Brain microvascular endothelial cell (primary cell): ENCODE data around the gene PHOSPHO1.
"Not testable (repeated sequence)": the region's sequence is repeated elsewhere in the genome, so short reads cannot be mapped to it uniquely, and the experiment has no call there.

Source experiments
- DNase-seq: peaks from one replicate; pipeline ENCODE4 v3.0.0-alpha.2; 2020
- H3K27ac ChIP-seq: fragments of 250-450 bp; sonication (Bioruptor Pico); 2 replicates; pipeline ENCODE4 v1.5.1; 2020; ENCODE audit warnings: mild to moderate bottlenecking, moderate library complexity
- H3K27me3 ChIP-seq: fragments of 250-450 bp; sonication (Bioruptor Pico); replicated peaks from 2 replicates; pipeline ENCODE4 v1.5.1; 2020; ENCODE audit warnings: mild to moderate bottlenecking
- H3K36me3 ChIP-seq: fragments of 250-450 bp; sonication (Bioruptor Pico); replicated peaks from 2 replicates; pipeline ENCODE4 v1.5.1; 2020; ENCODE audit warnings: mild to moderate bottlenecking
- H3K4me3 ChIP-seq: 2 replicates; pipeline ENCODE4 v1.5.1; 2011; ENCODE audit warnings: low read depth, mild to moderate bottlenecking, control low read depth, low read length, moderate library complexity
- in situ Hi-C: cut with HindIII; loops from 2 replicates; pipeline ENCODE4 v1.10.0; 2017; ENCODE audit warnings: low sequenced_read_pairs, low pct_ligation_motif_present
- TF ChIP-seq, protein P1 (sequence below): IDR thresholded peaks from 2 replicates; pipeline ENCODE4 v1.5.1; 2011; ENCODE audit warnings: low read depth, mild to moderate bottlenecking, moderate library complexity, low read length, control low read depth, inconsistent platforms; ENCODE audit errors: missing control alignments

The PHOSPHO1 gene, protein sequence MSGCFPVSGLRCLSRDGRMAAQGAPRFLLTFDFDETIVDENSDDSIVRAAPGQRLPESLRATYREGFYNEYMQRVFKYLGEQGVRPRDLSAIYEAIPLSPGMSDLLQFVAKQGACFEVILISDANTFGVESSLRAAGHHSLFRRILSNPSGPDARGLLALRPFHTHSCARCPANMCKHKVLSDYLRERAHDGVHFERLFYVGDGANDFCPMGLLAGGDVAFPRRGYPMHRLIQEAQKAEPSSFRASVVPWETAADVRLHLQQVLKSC

DNA sequence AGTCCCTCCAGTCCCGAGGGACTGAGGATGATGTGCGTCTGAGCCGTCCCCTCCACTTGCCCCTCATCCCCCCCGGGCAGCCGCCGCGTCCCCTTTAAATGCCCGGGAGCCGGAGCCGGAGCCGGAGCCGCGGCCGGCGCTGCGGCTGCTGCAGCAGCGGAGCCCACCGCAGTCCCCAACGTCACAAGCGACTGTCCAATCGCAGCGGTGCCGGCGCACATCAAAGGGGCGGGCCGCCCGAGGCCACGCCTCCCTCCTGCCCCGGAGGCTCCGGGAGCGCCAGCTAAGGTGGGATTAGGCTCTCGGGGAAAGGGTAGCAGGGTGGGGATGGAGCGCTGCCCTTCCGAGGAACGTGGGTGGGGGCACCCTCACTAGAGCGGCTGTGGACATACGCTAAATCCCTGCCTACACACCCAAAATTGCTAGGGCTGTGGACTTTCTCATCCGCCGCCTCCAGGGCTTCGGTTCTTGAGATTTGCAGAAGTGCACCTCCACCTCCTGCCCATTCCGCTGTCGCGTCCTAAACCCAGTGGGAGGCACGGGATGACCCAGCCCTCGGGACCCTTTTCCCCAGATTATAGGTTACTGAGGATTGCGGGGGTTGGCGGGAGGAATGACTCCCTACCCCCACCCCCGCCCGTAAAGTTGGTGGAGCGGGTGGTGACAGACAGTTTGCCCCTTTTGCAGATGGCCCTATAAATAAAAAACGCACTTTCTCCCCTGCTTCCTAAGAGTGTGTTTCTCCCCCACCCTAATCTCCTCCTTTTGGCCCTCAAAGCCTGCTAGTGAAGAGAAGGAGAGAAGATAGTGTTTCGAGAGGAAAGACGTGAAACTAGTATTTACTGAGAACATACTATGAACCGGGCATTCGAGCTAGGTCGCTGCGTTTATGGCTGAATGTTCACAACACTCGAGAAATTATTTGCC is at the start of gene PHOSPHO1:
TSS of gene PHOSPHO1 (minus strand) at position 152 of the 927 bp plus-strand sequence. CDS start 4,096 bp downstream, outside the sequence.
- in situ Hi-C loops = no loop called here
- TF ChIP-seq, protein P1, sequence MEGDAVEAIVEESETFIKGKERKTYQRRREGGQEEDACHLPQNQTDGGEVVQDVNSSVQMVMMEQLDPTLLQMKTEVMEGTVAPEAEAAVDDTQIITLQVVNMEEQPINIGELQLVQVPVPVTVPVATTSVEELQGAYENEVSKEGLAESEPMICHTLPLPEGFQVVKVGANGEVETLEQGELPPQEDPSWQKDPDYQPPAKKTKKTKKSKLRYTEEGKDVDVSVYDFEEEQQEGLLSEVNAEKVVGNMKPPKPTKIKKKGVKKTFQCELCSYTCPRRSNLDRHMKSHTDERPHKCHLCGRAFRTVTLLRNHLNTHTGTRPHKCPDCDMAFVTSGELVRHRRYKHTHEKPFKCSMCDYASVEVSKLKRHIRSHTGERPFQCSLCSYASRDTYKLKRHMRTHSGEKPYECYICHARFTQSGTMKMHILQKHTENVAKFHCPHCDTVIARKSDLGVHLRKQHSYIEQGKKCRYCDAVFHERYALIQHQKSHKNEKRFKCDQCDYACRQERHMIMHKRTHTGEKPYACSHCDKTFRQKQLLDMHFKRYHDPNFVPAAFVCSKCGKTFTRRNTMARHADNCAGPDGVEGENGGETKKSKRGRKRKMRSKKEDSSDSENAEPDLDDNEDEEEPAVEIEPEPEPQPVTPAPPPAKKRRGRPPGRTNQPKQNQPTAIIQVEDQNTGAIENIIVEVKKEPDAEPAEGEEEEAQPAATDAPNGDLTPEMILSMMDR = no peak
- Histone ChIP-seq H3K27ac (no peak within 1 kb of the TSS), H3K4me3 (peak within 1 kb of the TSS; percentile 76), H3K27me3 (peaks cover under 1% of the 10 kb centered on the region), H3K36me3 (no peaks in the 10 kb centered on the region)
- peak; percentile 69 for DNase-seq

DNA sequence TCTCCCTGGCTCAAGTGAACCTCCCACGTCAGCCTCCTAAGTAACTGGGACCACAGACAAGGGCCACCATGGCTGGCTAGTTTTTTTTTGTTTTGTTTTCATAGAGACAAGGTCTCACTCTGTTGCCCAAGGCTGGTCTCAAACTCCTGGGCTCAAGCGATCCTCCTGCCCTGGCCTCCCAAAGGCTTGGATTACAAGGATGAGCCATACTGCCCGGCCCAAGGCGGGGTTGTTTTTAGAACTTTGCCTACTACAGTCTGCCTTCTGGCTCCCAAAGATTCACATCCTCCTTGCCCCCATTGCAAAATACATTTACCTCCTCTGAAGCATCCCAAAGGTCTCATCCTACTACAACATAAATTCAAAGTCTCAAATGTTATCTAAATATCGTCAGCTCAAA is 49.5 kb upstream of the PHOSPHO1 start:
- in situ Hi-C loops = no loop called here
- TF ChIP-seq, protein P1 = no peak
- no peak overlapping the region for H3K27ac ChIP-seq
- no peak for DNase-seq
- H3K4me3 ChIP-seq = no peak overlapping the region
- H3K27me3 ChIP-seq = no peaks in the 10 kb centered on the region
- no peaks in the 10 kb centered on the region for H3K36me3 ChIP-seq

DNA sequence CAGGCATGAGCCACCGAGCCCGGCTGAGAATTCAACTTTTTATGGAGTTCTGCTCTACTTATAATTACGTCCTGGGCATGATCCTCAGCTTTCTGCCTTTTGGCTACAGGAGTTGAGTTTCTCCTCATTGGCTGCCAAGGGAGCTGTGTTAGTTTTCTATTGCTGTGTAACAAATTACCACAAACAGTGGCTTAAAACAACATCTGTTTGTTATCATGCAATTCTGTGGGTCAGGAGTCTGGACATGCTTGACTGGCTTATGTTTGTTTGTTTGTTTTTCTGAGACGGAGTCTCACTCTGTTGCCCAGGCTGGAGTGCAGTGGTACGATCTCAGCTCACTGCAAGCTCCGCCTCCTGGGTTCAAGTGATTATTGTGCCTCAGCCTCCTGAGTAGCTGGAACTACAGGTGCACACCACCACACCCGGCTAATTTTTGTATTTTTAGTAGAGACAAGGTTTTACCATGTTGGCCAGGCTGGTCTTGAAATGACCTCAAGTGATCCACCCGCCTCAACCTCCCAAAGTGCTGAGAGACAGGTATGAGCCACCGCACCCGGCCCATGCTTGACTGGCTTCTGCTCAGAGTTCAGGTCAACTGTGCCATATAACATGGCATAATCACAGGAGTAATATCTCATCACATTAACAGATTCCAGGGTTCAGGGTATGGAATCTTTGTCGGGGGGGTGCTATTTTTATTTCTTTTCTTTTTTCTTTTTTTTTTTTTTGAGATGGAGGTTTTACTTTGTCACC is 48.9 kb upstream of the PHOSPHO1 start:
- H3K4me3 ChIP-seq, H3K36me3 ChIP-seq, DNase-seq, H3K27ac ChIP-seq, in situ Hi-C loops, H3K27me3 ChIP-seq: not testable (repeated sequence)

DNA sequence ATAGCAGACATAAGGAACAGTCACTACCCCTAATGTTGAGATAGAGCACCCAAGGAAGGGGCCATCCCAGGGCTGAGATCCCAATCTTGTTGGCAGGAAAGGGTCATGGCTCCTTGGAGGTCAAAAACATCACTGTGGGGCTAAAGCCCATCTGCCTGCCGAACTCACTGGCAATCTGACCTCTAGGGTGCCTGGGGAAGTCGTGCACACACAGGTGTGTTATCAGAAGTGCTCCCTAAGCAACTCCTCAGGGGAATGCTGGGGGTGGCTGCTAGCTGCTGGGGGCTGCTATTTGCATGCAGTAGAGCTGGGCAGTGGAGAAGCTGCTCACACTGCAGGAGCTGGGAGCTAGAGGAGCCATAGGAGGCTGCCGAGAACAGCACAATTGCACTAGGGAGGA is 47.5 kb upstream of the PHOSPHO1 start:
- H3K27ac ChIP-seq = no peak overlapping the region
- H3K27me3 ChIP-seq = no peaks in the 10 kb centered on the region
- H3K4me3 ChIP-seq = no peak overlapping the region
- no peaks in the 10 kb centered on the region for H3K36me3 ChIP-seq
- TF ChIP-seq, protein P1 = no peak
- no peak for DNase-seq
- in situ Hi-C loops = no loop called here

DNA sequence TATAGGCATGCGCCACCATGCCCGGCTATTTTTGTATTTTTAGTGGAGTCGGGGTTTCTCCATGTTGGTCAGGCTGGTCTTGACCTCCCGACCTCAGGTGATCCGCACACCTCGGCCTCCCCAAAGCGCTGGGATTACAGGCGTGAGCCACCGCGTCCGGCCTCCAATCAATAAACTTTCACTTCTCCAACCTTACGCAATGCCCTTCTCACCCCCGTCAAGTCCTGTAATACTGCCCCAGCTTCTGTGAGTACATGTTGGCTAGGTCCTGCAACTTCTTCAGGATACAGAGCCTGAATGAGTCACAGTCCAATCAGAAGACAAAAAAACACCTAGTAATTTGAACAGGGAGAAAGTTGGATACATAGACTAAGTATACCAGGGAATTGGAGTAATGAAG is 47.1 kb upstream of the PHOSPHO1 start:
- DNase-seq = no peak
- TF ChIP-seq, protein P1 = no peak
- Histone ChIP-seq H3K27me3 (no peaks in the 10 kb centered on the region), H3K36me3 (no peaks in the 10 kb centered on the region), H3K27ac (no peak overlapping the region), H3K4me3 (no peak overlapping the region)
- in situ Hi-C loops = no loop called here

DNA sequence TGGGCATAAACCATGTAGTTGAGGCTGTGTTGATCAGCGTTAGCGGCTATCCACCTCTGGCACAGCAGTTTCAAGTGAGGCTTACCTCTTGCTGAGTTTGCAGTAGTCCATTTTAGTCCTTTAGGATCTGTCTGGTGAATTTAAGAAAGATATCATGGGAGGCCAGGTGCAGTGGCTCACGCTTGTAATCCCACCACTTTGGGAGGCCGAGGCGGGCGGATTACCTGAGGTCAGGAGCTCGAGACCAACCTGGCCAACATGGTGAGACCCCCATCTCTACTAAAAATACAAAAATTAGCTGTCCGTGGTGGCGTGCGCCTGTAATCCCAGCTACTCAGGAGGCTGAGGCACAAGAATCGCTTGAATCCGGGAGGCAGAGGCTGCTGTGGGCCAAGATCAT is 45.4 kb upstream of the PHOSPHO1 start:
- DNase-seq, H3K27ac ChIP-seq, in situ Hi-C loops, H3K4me3 ChIP-seq, H3K27me3 ChIP-seq, H3K36me3 ChIP-seq: not testable (repeated sequence)
